ENCODE data around the gene CEACAM21.

CEACAM21 gene

GRCh38 chr19:41548047-41548446, 27.9 kb upstream of the CEACAM21 start:
- TF ChIP-seq CTCF (IDR thresholded peaks at IDR 0.05), result no peak
- H3K27ac ChIP-seq, result no peak overlapping the region
- no peak for DNase-seq (ENCODE audit: low spot score)
- no peak overlapping the region for H3K4me3 ChIP-seq

- no peak overlapping the region for H3K4me3 ChIP-seq
- H3K27ac ChIP-seq, result peak overlapping the region in 1 of 2 donors; percentile 71
- TF ChIP-seq CTCF (IDR thresholded peaks at IDR 0.05), result no peak
- no peak for DNase-seq (ENCODE audit: low spot score)
Measured at GRCh38 chr19:41548954-41549688, 26.8 kb upstream of the CEACAM21 start.

GRCh38 chr19:41549884-41550283, 26.1 kb upstream of the CEACAM21 start:
- Histone ChIP-seq H3K4me3 (peak overlapping the region; percentile 30), H3K27ac (peak overlapping the region in 1 of 2 donors; percentile 22)
- no peak for DNase-seq (ENCODE audit: low spot score)
- no peak for TF ChIP-seq CTCF (IDR thresholded peaks at IDR 0.05)

- TF ChIP-seq CTCF (IDR thresholded peaks at IDR 0.05), result no peak
- Histone ChIP-seq H3K4me3 (peak overlapping the region; percentile 5), H3K27ac (peak overlapping the region in 1 of 2 donors; percentile 51)
- DNase-seq (ENCODE audit: low spot score), result no peak
Measured at GRCh38 chr19:41551212-41551610, 24.8 kb upstream of the CEACAM21 start.

- DNase-seq (ENCODE audit: low spot score), result no peak
- H3K4me3 ChIP-seq, result no peak overlapping the region
- TF ChIP-seq CTCF (IDR thresholded peaks at IDR 0.05), result no peak
- H3K27ac ChIP-seq, result peak overlapping the region in 1 of 2 donors; percentile 51
Measured at GRCh38 chr19:41551711-41552110, 24.3 kb upstream of the CEACAM21 start.

GRCh38 chr19:41552558-41552957, 23.4 kb upstream of the CEACAM21 start:
- DNase-seq (ENCODE audit: low spot score), result no peak
- TF ChIP-seq CTCF (IDR thresholded peaks at IDR 0.05), result no peak
- peak overlapping the region in 1 of 2 donors; percentile 16 for H3K27ac ChIP-seq
- H3K4me3 ChIP-seq, result no peak overlapping the region

- Histone ChIP-seq H3K27ac (no peak overlapping the region), H3K4me3 (no peak overlapping the region)
- TF ChIP-seq CTCF (IDR thresholded peaks at IDR 0.05), result no peak
- no peak for DNase-seq (ENCODE audit: low spot score)
Measured at GRCh38 chr19:41553804-41554203, 22.2 kb upstream of the CEACAM21 start.

All from coronary artery (tissue), 2 donors.